ENCODE data around the gene GRIK3.

GRIK3 gene

GRCh38 chr1:37012226-37012625 is 22.1 kb downstream of the GRIK3 start:
- H3K79me2 ChIP-seq (ENCODE audit: control insufficient read depth, low read length): no peaks in the 10 kb centered on the region

GRCh38 chr1:37010011-37010410 is 24.3 kb downstream of the GRIK3 start:
- TF ChIP-seq, protein P1, sequence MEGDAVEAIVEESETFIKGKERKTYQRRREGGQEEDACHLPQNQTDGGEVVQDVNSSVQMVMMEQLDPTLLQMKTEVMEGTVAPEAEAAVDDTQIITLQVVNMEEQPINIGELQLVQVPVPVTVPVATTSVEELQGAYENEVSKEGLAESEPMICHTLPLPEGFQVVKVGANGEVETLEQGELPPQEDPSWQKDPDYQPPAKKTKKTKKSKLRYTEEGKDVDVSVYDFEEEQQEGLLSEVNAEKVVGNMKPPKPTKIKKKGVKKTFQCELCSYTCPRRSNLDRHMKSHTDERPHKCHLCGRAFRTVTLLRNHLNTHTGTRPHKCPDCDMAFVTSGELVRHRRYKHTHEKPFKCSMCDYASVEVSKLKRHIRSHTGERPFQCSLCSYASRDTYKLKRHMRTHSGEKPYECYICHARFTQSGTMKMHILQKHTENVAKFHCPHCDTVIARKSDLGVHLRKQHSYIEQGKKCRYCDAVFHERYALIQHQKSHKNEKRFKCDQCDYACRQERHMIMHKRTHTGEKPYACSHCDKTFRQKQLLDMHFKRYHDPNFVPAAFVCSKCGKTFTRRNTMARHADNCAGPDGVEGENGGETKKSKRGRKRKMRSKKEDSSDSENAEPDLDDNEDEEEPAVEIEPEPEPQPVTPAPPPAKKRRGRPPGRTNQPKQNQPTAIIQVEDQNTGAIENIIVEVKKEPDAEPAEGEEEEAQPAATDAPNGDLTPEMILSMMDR (IDR thresholded peaks at IDR 0.05; ENCODE audit: low read depth, low read length, poor library complexity, severe bottlenecking): no peak
- TF ChIP-seq EZH2phosphoT487 (IDR thresholded peaks at IDR 0.05; ENCODE audit: borderline replicate concordance, low read length): no peak
- no peak overlapping the region for H3K4me2 ChIP-seq (ENCODE audit: low read length)

More at GRCh38 chr1:37012226-37012625, 22.1 kb downstream of the GRIK3 start:
- Histone ChIP-seq H3K4me3 (ENCODE audit: low read length) (no peak overlapping the region), H3K36me3 (ENCODE audit: control insufficient read depth, low read length) (no peaks in the 10 kb centered on the region), H3K9me3 (ENCODE audit: control insufficient read depth, insufficient read depth, low read length) (no peaks in the 10 kb centered on the region), H3K4me2 (ENCODE audit: low read length) (no peak overlapping the region), H3K27ac (ENCODE audit: low read depth, low read length) (no peak overlapping the region), H3K4me1 (ENCODE audit: control insufficient read depth, low read length) (no peaks in the 10 kb centered on the region), H4K20me1 (ENCODE audit: control insufficient read depth, insufficient read depth, low read depth, low read length) (no peaks in the 10 kb centered on the region), H3K9me2 (replicated peaks; ENCODE audit: control insufficient read depth, low read length) (no peaks in the 10 kb centered on the region), H3K27me3 (ENCODE audit: control insufficient read depth, low read length) (no peaks in the 10 kb centered on the region), H3F3A (ENCODE audit: control insufficient read depth, insufficient read depth) (no peaks in the 10 kb centered on the region)
- TF ChIP-seq EZH2phosphoT487 (IDR thresholded peaks at IDR 0.05; ENCODE audit: borderline replicate concordance, low read length): no peak
- TF ChIP-seq, protein P1 (IDR thresholded peaks at IDR 0.05; ENCODE audit: low read depth, low read length, poor library complexity, severe bottlenecking): no peak

GRCh38 chr1:37009521-37009920 is 24.8 kb downstream of the GRIK3 start:
- no peak for TF ChIP-seq EZH2phosphoT487 (IDR thresholded peaks at IDR 0.05; ENCODE audit: borderline replicate concordance, low read length)
- TF ChIP-seq, protein P1 (IDR thresholded peaks at IDR 0.05; ENCODE audit: low read depth, low read length, poor library complexity, severe bottlenecking): no peak
- no peak overlapping the region for H3K27ac ChIP-seq (ENCODE audit: low read depth, low read length)

More at GRCh38 chr1:37010011-37010410, 24.3 kb downstream of the GRIK3 start:
- H3K9me2 ChIP-seq (replicated peaks; ENCODE audit: control insufficient read depth, low read length): no peaks in the 10 kb centered on the region
- no peak overlapping the region for H3K27ac ChIP-seq (ENCODE audit: low read depth, low read length)
- no peak overlapping the region for H3K4me3 ChIP-seq (ENCODE audit: low read length)
- no peaks in the 10 kb centered on the region for H3F3A ChIP-seq (ENCODE audit: control insufficient read depth, insufficient read depth)
- H3K27me3 ChIP-seq (ENCODE audit: control insufficient read depth, low read length): no peaks in the 10 kb centered on the region
- no peaks in the 10 kb centered on the region for H3K79me2 ChIP-seq (ENCODE audit: control insufficient read depth, low read length)
- H3K9me3 ChIP-seq (ENCODE audit: control insufficient read depth, insufficient read depth, low read length): no peaks in the 10 kb centered on the region
- no peaks in the 10 kb centered on the region; the same call in 1 of the 2 replicates for H3K4me1 ChIP-seq (ENCODE audit: control insufficient read depth, low read length)
- no peaks in the 10 kb centered on the region for H3K36me3 ChIP-seq (ENCODE audit: control insufficient read depth, low read length)
- no peaks in the 10 kb centered on the region for H4K20me1 ChIP-seq (ENCODE audit: control insufficient read depth, insufficient read depth, low read depth, low read length)

More at GRCh38 chr1:37009521-37009920, 24.8 kb downstream of the GRIK3 start:
- H3K9me2 ChIP-seq (replicated peaks; ENCODE audit: control insufficient read depth, low read length): no peaks in the 10 kb centered on the region
- H3K79me2 ChIP-seq (ENCODE audit: control insufficient read depth, low read length): no peaks in the 10 kb centered on the region
- H3K4me2 ChIP-seq (ENCODE audit: low read length): no peak overlapping the region
- no peaks in the 10 kb centered on the region for H3K36me3 ChIP-seq (ENCODE audit: control insufficient read depth, low read length)
- H3F3A ChIP-seq (ENCODE audit: control insufficient read depth, insufficient read depth): no peaks in the 10 kb centered on the region
- no peaks in the 10 kb centered on the region for H4K20me1 ChIP-seq (ENCODE audit: control insufficient read depth, insufficient read depth, low read depth, low read length)
- H3K27me3 ChIP-seq (ENCODE audit: control insufficient read depth, low read length): no peaks in the 10 kb centered on the region
- peaks cover 3% of the 10 kb centered on the region for H3K4me1 ChIP-seq (ENCODE audit: control insufficient read depth, low read length)
- no peak overlapping the region for H3K4me3 ChIP-seq (ENCODE audit: low read length)
- H3K9me3 ChIP-seq (ENCODE audit: control insufficient read depth, insufficient read depth, low read length): no peaks in the 10 kb centered on the region

Measured in DOHH2 (cell line).